Keratinocyte (primary cell): ENCODE results near the gene NAA50. TPM values are rescaled to one million over a fixed set of nuclear protein-coding genes. Genes with fewer than 3 reads are reported as not detected.
A peak's percentile ranks its signal among the peaks of the same experiment; 100 is the strongest.

ENCODE experiments used
- DNase-seq: peaks from one replicate; pipeline ENCODE4 v3.0.0-alpha.2; 2011; ENCODE audit warnings: low read depth, missing footprints, low spot score
- FAIRE-seq: peaks from 2 replicates; lab custom pipeline; 2011; peaks lifted over from hg19 to GRCh38; lab: Jason Lieb, UNC
- H2AFZ ChIP-seq: 2 replicates; pipeline ENCODE4 v1.6.0; 2012; ENCODE audit warnings: low read length, control low read depth, inconsistent platforms; ENCODE audit not compliant: control insufficient read depth
- H3K27ac ChIP-seq: 2 replicates; pipeline ENCODE4 v1.5.1; 2011; ENCODE audit warnings: low read length; ENCODE audit not compliant: control insufficient read depth, insufficient read depth
- H3K27me3 ChIP-seq: 3 replicates; pipeline ENCODE4 v1.6.0; 2011; ENCODE audit warnings: low read length; ENCODE audit not compliant: control insufficient read depth, insufficient read depth; ENCODE audit errors: extremely low read depth
- H3K36me3 ChIP-seq, 2 experiments: 2 replicates in 1 of 2; 3 replicates in 1 of 2; pipeline ENCODE4 v1.5.1; 2011; ENCODE audit warnings: low read length in 2 of 2, mild to moderate bottlenecking in 1 of 2; ENCODE audit not compliant: control insufficient read depth in 2 of 2, insufficient read depth in 2 of 2; ENCODE audit errors: extremely low read depth in 1 of 2
- H3K4me1 ChIP-seq: 3 replicates; pipeline ENCODE4 v1.5.1; 2011; ENCODE audit warnings: low read length; ENCODE audit not compliant: control insufficient read depth, insufficient read depth; ENCODE audit errors: extremely low read depth
- H3K4me2 ChIP-seq: 3 replicates; pipeline ENCODE4 v1.6.0; 2011; ENCODE audit warnings: low read depth, low read length; ENCODE audit not compliant: control insufficient read depth, insufficient read depth; ENCODE audit errors: extremely low read depth
- H3K4me3 ChIP-seq, 3 experiments: fragments of 200-600 bp in 1 of 3; sonication (generic) in 1 of 3; 2 replicates in 2 of 3; 3 replicates in 1 of 3; pipeline ENCODE4 v1.5.1; 2011 to 2016; ENCODE audit warnings: low read length in 3 of 3, mild to moderate bottlenecking in 3 of 3, control low read depth in 2 of 3, inconsistent platforms in 1 of 3, low read depth in 1 of 3, mixed read lengths in 1 of 3, mixed run types in 1 of 3, moderate library complexity in 1 of 3; ENCODE audit not compliant: control insufficient read depth in 2 of 3, insufficient read depth in 2 of 3; ENCODE audit errors: extremely low read depth in 1 of 3
- H3K79me2 ChIP-seq: 2 replicates; pipeline ENCODE4 v1.6.0; 2012; ENCODE audit warnings: low read length; ENCODE audit not compliant: control insufficient read depth, insufficient read depth
- H3K9ac ChIP-seq: 3 replicates; pipeline ENCODE4 v1.6.0; 2011; ENCODE audit warnings: low read length; ENCODE audit not compliant: control insufficient read depth, insufficient read depth; ENCODE audit errors: extremely low read depth
- H3K9me1 ChIP-seq: 3 replicates; pipeline ENCODE4 v1.6.0; 2011; ENCODE audit warnings: low read length; ENCODE audit not compliant: control insufficient read depth, insufficient read depth; ENCODE audit errors: extremely low read depth
- H3K9me3 ChIP-seq: 2 replicates; pipeline ENCODE4 v1.5.1; 2012; ENCODE audit warnings: low read depth, low read length; ENCODE audit not compliant: control insufficient read depth
- H4K20me1 ChIP-seq: 3 replicates; pipeline ENCODE4 v1.6.0; 2011; ENCODE audit warnings: low read length; ENCODE audit not compliant: control insufficient read depth, insufficient read depth; ENCODE audit errors: extremely low read depth
- EZH2 ChIP-seq: IDR thresholded peaks from one replicate; pipeline ENCODE4 v1.6.1; 2012; ENCODE audit warnings: inconsistent platforms, mild to moderate bottlenecking, low read length, moderate library complexity
- dilution Hi-C: fragments of 300-500 bp; cut with MboI; formaldehyde crosslinking; loops from one replicate; pipeline ENCODE4 v1.7.0; 2020; ENCODE audit warnings: low sequenced_read_pairs; ENCODE audit not compliant: extremely low pct_ligation_motif_present
- polyA plus RNA-seq, 5 experiments: library from polyadenylated mRNA; depleted of rRNA in 3 of 5; stranded (reverse) in 3 of 5; stranded (forward) in 1 of 5; unstranded in 1 of 5; fragments of >200 nt; gene quantifications; 1 replicate in 1 of 5; 2 replicates in 3 of 5; 3 replicates in 1 of 5; pipeline versions ENCODE4 v1.2.1 to v1.2.3, GENCODE V29; 2011 to 2012; ENCODE audit warnings: missing spikeins in 2 of 5, low read depth in 1 of 5, low replicate concordance in 1 of 5
- TF ChIP-seq, protein P1 (sequence below), 3 experiments: IDR thresholded peaks in 1 of 3; conservative IDR thresholded peaks in 1 of 3; optimal IDR thresholded peaks in 1 of 3; 2 replicates in 2 of 3; 3 replicates in 1 of 3; pipeline versions ENCODE3 to v1.5.1; 2011; ENCODE audit warnings: low read length in 3 of 3, mild to moderate bottlenecking in 3 of 3, moderate library complexity in 2 of 3, control low read depth in 1 of 3, inconsistent platforms in 1 of 3; ENCODE audit not compliant: insufficient read depth in 2 of 3; ENCODE audit errors: extremely low read depth in 1 of 3

The NAA50 gene
- polyA plus RNA-seq, 1 donor (not counting 4 experiments of a cell fraction or from before 2014, with no cell fraction given), result 128 TPM

DNA sequence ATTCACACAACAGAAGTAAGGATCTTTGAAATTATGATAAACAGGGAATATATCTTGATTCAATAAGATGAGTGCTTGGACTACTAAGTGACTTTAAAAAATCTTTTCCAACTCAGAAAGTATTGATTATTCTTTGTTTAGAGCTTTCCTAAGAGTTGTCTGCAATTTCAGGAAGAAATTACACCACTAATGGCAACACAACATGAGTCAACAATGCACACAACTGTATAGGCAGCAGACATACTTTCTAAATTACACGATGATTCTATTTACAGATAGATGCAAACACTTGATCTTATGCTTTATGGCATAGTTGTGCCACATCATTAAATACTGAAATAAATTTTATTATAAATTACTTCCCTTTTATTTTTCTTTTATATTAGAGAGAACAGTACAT is 4.4 kb downstream of the NAA50 start:
- DNase-seq, result no peak
- Histone ChIP-seq H3K27ac (peak overlapping the region; percentile 38), H3K9me3 (no peaks in the 10 kb centered on the region), H2AFZ (no peak overlapping the region), H3K4me2 (no peak overlapping the region), H3K9me1 (no peaks in the 10 kb centered on the region), H3K4me3 (no peak overlapping the region), H3K27me3 (no peaks in the 10 kb centered on the region), H3K36me3 (peaks cover 0 to 4% of the 10 kb centered on the region in 2 experiments), H3K9ac (no peak overlapping the region), H4K20me1 (peaks cover 34% of the 10 kb centered on the region), H3K4me1 (peaks cover 46% of the 10 kb centered on the region), H3K79me2 (peaks cover 94% of the 10 kb centered on the region)
- dilution Hi-C loops, result no loop called here
- TF ChIP-seq EZH2, result no peak
- TF ChIP-seq, protein P1, sequence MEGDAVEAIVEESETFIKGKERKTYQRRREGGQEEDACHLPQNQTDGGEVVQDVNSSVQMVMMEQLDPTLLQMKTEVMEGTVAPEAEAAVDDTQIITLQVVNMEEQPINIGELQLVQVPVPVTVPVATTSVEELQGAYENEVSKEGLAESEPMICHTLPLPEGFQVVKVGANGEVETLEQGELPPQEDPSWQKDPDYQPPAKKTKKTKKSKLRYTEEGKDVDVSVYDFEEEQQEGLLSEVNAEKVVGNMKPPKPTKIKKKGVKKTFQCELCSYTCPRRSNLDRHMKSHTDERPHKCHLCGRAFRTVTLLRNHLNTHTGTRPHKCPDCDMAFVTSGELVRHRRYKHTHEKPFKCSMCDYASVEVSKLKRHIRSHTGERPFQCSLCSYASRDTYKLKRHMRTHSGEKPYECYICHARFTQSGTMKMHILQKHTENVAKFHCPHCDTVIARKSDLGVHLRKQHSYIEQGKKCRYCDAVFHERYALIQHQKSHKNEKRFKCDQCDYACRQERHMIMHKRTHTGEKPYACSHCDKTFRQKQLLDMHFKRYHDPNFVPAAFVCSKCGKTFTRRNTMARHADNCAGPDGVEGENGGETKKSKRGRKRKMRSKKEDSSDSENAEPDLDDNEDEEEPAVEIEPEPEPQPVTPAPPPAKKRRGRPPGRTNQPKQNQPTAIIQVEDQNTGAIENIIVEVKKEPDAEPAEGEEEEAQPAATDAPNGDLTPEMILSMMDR (optimal IDR thresholded peaks at IDR 0.05 in 1 of 3, IDR thresholded peaks at IDR 0.05 in 1 of 3, conservative IDR thresholded peaks at IDR 0.05 in 1 of 3; ENCODE audit: extremely low read depth in 1 of 3, insufficient read depth in 2 of 3, low read length in 3 of 3), result no peak
- FAIRE-seq, result no peak

DNA sequence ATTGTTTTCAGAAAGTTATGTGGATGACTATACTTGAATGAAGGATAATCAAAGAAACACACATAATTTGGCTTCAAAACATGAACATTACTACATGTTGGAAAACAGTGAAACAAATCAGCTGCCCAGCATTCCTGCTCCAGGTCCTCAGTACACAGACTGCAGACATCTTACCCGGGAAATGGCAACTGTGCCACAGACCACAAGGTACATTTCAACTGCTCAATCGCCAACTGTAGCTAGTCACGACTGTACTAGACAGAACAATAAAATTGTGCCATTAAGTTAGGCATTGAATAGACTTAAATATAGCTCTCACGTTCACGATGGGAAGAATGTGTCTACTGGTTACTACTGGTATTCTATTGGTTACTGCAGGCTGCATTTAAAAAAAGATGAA is 5.0 kb downstream of the NAA50 start:
- TF ChIP-seq, protein P1 (optimal IDR thresholded peaks at IDR 0.05 in 1 of 3, IDR thresholded peaks at IDR 0.05 in 1 of 3, conservative IDR thresholded peaks at IDR 0.05 in 1 of 3; ENCODE audit: extremely low read depth in 1 of 3, insufficient read depth in 2 of 3, low read length in 3 of 3), result no peak
- TF ChIP-seq EZH2, result no peak
- no peak for FAIRE-seq
- no peak overlapping the region for H3K9ac ChIP-seq
- no peak overlapping the region for H2AFZ ChIP-seq
- H3K4me1 ChIP-seq, result peaks cover 47% of the 10 kb centered on the region
- H3K79me2 ChIP-seq, result peaks cover 99% of the 10 kb centered on the region
- peaks cover 35% of the 10 kb centered on the region for H4K20me1 ChIP-seq
- no peaks in the 10 kb centered on the region for H3K27me3 ChIP-seq
- H3K9me1 ChIP-seq, result no peaks in the 10 kb centered on the region
- peak overlapping the region; percentile 38 for H3K27ac ChIP-seq
- H3K36me3 ChIP-seq, result peaks cover 0 to 4% of the 10 kb centered on the region in 2 experiments
- peak overlapping the region; percentile 12 for H3K4me2 ChIP-seq
- dilution Hi-C loops, result no loop called here
- H3K9me3 ChIP-seq, result no peaks in the 10 kb centered on the region
- H3K4me3 ChIP-seq, result no peak overlapping the region
- no peak for DNase-seq
